T-helper 1 cell treated with Interleukin-12 subunit alpha and Interleukin-12 subunit beta and Interleukin-4 antibody, amounts not matched to agents 30 μg/mL and 1 μg/mL, for 36 hours (primary cell): Measurements from ENCODE around the gene MAL.

Source experiments
- H3K27ac Mint-ChIP-seq: one replicate; pipeline ENCODE4 v1.8.0; 2021; ENCODE audit warnings: mild to moderate bottlenecking, mixed read lengths
- H3K27me3 Mint-ChIP-seq: one replicate; pipeline ENCODE4 v1.8.0; 2021; ENCODE audit warnings: low read depth, mixed read lengths
- H3K36me3 Mint-ChIP-seq: one replicate; pipeline ENCODE4 v1.8.0; 2021; ENCODE audit warnings: low read depth, mixed read lengths
- H3K4me1 Mint-ChIP-seq: one replicate; pipeline ENCODE4 v1.8.0; 2021; ENCODE audit warnings: low read depth, mixed read lengths
- H3K4me3 Mint-ChIP-seq: one replicate; pipeline ENCODE4 v1.8.0; 2021; ENCODE audit warnings: mild to moderate bottlenecking, moderate library complexity, mixed read lengths
- H3K9me3 Mint-ChIP-seq: one replicate; pipeline ENCODE4 v1.8.0; 2021; ENCODE audit warnings: mixed read lengths

MAL gene

DNA sequence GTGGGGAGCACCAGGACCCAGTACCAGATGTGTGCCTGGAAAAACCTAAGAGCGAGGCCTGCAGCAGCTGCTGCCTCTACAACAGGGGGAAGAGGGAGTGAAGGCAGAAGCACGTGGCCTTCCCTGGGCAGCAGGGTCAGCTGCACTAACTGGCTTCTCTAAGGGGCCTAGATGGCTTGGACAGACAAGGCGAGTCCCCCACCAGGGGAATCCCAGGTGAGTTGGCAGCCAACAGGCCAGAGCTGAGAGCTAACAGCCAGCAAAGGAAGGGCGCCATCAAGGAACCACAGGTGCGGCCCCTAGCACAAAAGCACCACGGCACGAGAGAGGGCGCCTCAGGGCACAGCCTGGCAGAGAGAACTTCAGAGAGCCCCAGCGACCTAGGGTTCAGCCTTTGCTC is 19.8 kb upstream of the MAL start:
- no peak overlapping the region for H3K4me3 Mint-ChIP-seq
- peaks cover 3% of the 10 kb centered on the region for H3K4me1 Mint-ChIP-seq
- no peaks in the 10 kb centered on the region for H3K36me3 Mint-ChIP-seq
- no peak overlapping the region for H3K27ac Mint-ChIP-seq
- no peaks in the 10 kb centered on the region for H3K9me3 Mint-ChIP-seq
- H3K27me3 Mint-ChIP-seq, result peaks cover 2% of the 10 kb centered on the region

DNA sequence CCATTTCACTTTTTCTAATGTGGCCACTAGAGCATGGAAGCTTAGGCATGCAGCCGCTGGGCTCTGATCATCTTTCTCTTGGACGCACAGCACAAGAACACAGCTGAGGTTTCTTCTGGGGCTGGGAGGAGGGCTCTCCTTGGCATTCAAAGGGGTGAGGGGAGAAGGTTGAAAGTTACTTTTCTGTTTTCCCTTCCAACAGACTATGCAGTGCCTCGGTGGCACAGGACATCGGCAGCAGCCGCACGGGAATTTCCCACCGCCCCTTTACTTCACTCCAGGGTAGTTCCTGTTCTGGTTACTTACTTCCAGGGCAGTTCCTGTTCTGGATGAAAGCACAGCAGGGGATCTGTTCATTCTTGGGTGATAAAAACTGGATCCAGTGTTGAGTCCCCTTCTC is 18.9 kb upstream of the MAL start:
- H3K36me3 Mint-ChIP-seq, result no peaks in the 10 kb centered on the region
- H3K27ac Mint-ChIP-seq, result no peak overlapping the region
- H3K4me3 Mint-ChIP-seq, result no peak overlapping the region
- H3K27me3 Mint-ChIP-seq, result peaks cover 2% of the 10 kb centered on the region
- peaks cover 3% of the 10 kb centered on the region for H3K4me1 Mint-ChIP-seq
- no peaks in the 10 kb centered on the region for H3K9me3 Mint-ChIP-seq

DNA sequence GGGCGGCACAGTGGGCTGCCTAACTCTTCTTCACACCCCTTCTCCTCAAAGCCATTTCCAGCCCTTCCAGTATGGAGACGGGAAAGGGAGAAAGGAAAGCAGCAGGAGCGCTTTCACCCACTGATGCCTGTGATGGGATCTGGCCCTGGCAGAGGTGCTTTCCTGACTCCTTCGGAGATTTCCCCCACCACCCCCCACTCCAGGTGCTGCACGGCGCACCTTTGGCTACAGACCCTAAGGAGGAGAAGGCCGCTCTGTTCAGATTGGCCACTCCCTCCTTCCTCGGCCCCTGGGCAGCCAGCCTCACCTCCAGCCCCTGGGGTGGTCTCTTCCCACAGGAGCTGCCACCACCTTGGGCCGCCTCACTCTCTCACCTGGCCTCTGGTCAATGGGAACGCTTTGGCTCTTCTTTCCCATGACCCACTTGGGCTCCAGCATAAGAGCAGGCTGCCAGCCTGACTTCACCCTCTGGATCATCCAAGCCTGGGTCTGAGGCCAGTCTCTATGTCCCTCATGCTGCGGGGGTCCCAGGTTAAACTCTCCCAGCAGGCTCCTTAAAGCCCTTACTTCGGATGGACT is 18.4 kb upstream of the MAL start:
- no peak overlapping the region for H3K27ac Mint-ChIP-seq
- no peaks in the 10 kb centered on the region for H3K9me3 Mint-ChIP-seq
- no peaks in the 10 kb centered on the region for H3K36me3 Mint-ChIP-seq
- no peak overlapping the region for H3K4me3 Mint-ChIP-seq
- H3K4me1 Mint-ChIP-seq, result peaks cover 3% of the 10 kb centered on the region
- H3K27me3 Mint-ChIP-seq, result peaks cover 2% of the 10 kb centered on the region

DNA sequence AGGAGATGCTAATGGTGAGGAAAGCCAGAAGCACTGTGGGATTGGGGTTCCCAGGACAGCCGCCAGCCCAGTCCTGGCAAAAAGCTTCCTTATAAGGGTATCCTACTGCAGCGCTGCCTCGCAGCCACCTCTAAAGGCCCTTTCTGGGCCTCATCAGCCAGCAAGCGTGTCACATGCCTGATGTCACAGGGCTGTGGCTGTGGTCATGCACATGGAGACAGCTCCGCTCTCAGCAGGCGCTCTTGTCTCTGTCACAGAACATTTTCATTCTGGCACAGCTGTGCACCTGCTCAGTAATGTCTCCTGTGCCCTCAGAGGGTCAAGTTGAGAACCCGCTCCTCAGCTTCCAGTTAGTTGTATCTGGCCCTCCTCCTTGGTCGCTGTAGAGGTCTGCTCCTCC is 17.7 kb upstream of the MAL start:
- peaks cover 2% of the 10 kb centered on the region for H3K27me3 Mint-ChIP-seq
- H3K36me3 Mint-ChIP-seq, result no peaks in the 10 kb centered on the region
- peaks cover 3% of the 10 kb centered on the region for H3K4me1 Mint-ChIP-seq
- no peak overlapping the region for H3K27ac Mint-ChIP-seq
- H3K9me3 Mint-ChIP-seq, result no peaks in the 10 kb centered on the region
- no peak overlapping the region for H3K4me3 Mint-ChIP-seq

DNA sequence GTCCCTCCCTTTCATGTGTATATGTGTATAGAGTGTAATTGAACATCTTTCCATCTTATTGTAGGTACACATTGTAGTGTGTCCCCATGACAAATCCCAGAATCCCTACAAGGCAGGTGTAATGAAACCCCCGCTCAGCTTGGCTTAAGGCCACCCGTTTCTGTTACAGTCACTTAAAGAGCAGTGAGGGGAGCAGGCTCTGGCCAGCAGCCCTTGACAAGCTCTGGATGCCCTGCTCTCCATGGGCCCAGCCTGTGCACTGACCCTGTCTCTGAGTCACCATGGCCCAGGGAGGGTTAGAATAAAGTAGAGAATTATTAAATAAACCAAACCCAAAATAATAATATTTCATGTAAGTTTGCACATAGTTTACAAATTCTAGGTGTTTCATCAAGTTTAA is 17.2 kb upstream of the MAL start:
- Mint-ChIP-seq H3K27me3 (peaks cover 2% of the 10 kb centered on the region), H3K36me3 (no peaks in the 10 kb centered on the region), H3K27ac (no peak overlapping the region), H3K4me1 (peaks cover 5% of the 10 kb centered on the region), H3K4me3 (no peak overlapping the region), H3K9me3 (no peaks in the 10 kb centered on the region)

DNA sequence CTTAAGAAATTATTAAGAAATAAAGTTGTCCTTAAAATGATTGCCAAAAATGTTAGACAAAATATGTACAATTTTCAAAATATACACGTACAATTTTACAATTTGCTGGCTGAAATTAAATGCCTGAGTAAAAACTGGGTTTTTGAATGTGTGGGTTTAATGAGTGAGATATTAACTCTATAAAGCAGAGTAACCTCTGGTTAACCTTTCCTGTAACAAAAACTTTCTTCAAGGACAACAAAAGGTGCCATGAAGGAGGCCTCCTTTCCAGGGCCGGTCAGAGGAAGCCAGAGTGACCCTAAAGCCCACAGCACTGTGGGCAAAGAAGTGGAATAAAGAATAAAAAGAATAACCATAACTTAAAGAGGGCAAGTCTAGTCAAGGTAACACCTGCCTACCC is 16.5 kb upstream of the MAL start:
- no peaks in the 10 kb centered on the region for H3K9me3 Mint-ChIP-seq
- H3K27me3 Mint-ChIP-seq, result peaks cover 2% of the 10 kb centered on the region
- H3K4me3 Mint-ChIP-seq, result no peak overlapping the region
- peaks cover 6% of the 10 kb centered on the region for H3K4me1 Mint-ChIP-seq
- no peak overlapping the region for H3K27ac Mint-ChIP-seq
- H3K36me3 Mint-ChIP-seq, result no peaks in the 10 kb centered on the region

DNA sequence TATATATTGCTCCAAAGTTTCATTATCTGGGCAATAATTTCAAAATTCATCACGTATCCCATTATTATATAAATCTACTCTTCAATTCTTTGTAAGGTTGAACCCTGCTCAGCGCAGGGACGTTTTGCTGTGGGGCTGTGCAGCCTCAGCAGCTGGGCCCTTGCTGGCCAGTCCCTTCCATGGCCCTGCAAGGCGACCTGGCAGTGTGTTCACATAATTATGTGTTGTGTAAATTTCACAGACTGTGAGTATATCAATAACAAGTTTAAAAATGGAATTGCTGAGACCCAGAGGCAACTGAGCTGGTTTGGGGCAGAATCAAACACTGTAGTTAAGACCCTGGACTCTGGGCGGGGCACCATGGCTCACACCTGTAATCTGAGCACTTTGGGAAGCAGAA is 16.1 kb upstream of the MAL start:
- Mint-ChIP-seq H3K9me3 (no peaks in the 10 kb centered on the region), H3K27me3 (peaks cover 2% of the 10 kb centered on the region), H3K4me3 (no peak overlapping the region), H3K4me1 (peaks cover 5% of the 10 kb centered on the region), H3K36me3 (no peaks in the 10 kb centered on the region), H3K27ac (no peak overlapping the region)

DNA sequence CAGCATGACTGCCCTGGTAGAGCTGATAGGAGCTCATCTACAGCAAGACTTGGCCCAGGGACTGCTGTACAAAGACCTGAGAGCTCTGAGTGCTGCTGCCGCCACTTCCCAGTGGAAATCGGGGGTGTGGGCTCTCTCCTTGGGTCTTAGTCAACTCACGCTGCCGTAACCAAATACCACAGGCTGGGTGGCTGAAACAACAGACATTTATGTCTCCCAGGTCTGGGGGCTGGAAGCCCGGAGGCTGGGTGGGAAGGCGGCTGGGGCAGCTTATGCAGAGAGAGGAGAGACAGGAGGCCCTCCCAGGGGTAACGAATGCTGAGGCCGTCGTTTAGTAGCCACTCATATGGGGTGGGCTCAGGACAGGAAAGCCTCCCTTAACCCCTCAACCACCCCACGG is 15.4 kb upstream of the MAL start:
- Mint-ChIP-seq H3K27me3 (peaks cover 2% of the 10 kb centered on the region), H3K4me3 (no peak overlapping the region), H3K9me3 (no peaks in the 10 kb centered on the region), H3K4me1 (peaks cover 5% of the 10 kb centered on the region), H3K27ac (no peak overlapping the region), H3K36me3 (no peaks in the 10 kb centered on the region)

DNA sequence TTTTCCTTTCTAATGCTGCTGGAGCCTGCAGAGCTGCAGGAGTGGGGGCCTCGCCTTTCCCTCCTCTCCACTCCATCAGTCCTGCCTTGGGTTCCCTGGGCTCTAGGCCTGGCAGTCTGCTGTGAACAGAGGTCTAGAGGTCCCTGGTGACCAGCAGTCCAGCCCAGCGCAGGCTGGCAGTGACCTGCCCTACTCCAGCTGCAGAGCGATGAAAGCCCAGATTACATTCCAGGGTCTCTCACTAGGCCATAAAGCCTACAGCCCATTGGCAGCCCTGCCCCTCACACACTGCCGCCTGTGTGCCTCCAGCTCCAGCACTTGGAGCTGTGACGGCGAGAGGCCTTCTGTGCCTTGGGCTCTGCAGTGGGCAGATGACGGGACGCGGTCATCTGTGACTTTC is 14.8 kb upstream of the MAL start:
- Mint-ChIP-seq H3K27me3 (peaks cover 2% of the 10 kb centered on the region), H3K4me1 (peaks cover 9% of the 10 kb centered on the region), H3K27ac (no peak overlapping the region), H3K4me3 (no peak overlapping the region), H3K9me3 (no peaks in the 10 kb centered on the region), H3K36me3 (no peaks in the 10 kb centered on the region)

DNA sequence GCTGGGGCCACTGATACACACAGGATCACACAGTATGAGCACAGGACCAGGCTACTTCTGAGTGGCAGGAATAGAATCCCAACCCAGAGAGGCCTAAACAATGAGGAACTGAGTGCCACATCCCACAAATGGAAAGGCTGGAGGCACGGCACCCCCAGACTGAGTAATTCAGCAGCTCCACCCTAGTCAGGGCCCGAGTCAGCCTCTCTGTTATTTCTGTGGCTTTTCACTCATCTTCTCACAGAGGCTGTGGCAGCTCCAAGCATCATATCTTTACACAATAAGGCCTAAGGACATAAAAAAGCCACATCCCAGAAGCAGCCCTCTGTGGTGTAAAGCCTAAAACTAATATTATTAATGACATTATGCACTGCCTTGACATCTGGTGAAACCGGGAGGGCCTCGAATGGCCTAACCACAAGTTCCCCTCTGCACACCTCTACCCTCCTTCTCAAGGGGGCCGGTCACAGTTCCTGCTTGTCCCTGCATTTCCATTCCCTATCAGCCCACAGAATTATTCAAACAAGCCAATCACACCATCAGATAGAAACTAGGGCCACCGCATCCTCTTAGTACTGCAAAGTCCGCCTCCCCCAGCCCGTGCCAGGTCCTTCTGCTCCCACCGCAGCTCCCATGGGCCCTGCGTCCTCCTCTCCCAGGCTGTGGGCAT is 12.5 kb upstream of the MAL start:
- no peak overlapping the region for H3K4me3 Mint-ChIP-seq
- H3K36me3 Mint-ChIP-seq, result no peaks in the 10 kb centered on the region
- no peaks in the 10 kb centered on the region for H3K9me3 Mint-ChIP-seq
- H3K4me1 Mint-ChIP-seq, result peaks cover 9% of the 10 kb centered on the region
- H3K27me3 Mint-ChIP-seq, result no peaks in the 10 kb centered on the region
- H3K27ac Mint-ChIP-seq, result no peak overlapping the region

DNA sequence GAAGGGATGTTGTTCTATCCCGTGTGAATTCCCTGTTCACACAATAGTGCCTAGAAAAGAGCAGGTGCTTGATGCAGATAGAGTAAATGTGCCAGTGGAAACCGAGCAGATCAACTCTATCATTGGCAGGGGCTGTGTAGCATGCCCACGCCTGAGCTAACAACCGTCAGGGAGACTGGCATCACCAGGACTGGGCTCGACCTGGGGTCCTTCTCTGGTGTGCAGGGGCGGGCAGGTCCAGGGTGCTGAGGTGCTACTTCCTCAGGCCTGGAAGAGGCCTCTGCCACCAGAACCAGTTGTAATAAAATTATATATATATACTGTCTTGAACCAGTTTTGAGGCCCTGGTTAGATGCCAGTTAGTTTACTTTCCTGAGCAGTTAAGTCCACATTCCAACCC is 11.8 kb upstream of the MAL start:
- Mint-ChIP-seq H3K9me3 (no peaks in the 10 kb centered on the region), H3K4me1 (peaks cover 9% of the 10 kb centered on the region), H3K4me3 (no peak overlapping the region), H3K27me3 (no peaks in the 10 kb centered on the region), H3K27ac (no peak overlapping the region), H3K36me3 (no peaks in the 10 kb centered on the region)

DNA sequence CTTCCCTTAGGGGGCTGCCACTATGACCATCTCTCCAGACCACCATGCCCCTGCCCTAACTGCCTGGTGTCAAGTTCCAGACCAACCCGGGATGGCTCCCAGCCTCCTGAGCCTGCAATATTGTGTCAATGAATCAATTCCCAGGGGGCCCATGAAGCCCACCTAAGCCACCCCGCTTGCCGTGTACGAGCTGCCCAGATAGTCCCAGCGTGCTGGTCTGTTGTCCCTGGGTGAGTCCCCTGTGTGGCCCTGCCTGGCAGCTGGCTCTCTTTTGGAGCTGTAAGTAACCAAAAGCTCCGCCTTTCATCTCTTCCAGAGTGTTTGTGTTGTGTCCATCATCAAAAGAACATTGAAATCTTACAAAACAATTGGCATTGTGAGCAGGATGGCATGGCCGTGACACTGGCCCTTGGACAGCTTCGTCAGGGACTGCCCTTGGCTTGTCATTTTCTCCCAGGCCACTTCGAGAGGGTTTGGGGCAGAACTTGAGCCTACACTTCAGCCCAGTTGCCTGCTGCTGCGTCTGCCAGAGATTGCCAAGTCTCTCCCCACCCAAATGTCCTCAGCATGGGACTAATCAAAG is 11.3 kb upstream of the MAL start:
- peaks cover 11% of the 10 kb centered on the region for H3K4me1 Mint-ChIP-seq
- no peaks in the 10 kb centered on the region for H3K36me3 Mint-ChIP-seq
- H3K27ac Mint-ChIP-seq, result no peak overlapping the region
- H3K4me3 Mint-ChIP-seq, result no peak overlapping the region
- H3K27me3 Mint-ChIP-seq, result no peaks in the 10 kb centered on the region
- H3K9me3 Mint-ChIP-seq, result no peaks in the 10 kb centered on the region

DNA sequence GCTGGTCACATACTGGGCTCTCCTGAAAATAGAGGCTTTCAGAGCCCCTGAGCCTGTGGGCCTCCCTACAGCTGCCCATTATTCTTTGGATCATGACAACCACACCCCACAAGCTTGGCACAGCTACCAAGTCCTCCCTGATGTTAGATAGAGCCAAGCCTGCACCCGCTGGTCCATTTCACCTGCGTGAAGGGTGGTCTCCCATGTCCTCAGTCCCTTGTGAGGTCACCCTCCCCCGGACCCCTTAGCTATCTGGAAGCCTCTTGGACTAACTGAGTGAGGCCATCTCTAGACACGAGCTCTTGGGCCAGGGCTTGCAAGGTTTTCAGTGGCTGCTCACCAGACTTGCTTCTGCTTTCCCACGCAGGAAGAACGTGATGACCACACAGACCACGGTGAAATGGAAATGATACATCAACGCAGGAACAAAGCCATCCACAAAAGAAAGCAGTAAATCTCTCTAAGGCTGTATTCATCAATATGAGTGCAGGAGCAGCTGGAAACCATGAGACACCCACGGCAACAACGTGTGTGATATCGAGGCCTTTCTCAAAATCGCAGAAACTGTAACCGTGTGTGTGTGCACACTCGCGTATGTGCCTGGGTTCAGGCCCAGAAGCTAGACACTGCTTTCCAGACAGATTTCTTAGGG is 10.1 kb upstream of the MAL start:
- Mint-ChIP-seq H3K4me1 (peaks cover 14% of the 10 kb centered on the region), H3K4me3 (no peak overlapping the region), H3K36me3 (no peaks in the 10 kb centered on the region), H3K27ac (no peak overlapping the region), H3K9me3 (no peaks in the 10 kb centered on the region), H3K27me3 (no peaks in the 10 kb centered on the region)

DNA sequence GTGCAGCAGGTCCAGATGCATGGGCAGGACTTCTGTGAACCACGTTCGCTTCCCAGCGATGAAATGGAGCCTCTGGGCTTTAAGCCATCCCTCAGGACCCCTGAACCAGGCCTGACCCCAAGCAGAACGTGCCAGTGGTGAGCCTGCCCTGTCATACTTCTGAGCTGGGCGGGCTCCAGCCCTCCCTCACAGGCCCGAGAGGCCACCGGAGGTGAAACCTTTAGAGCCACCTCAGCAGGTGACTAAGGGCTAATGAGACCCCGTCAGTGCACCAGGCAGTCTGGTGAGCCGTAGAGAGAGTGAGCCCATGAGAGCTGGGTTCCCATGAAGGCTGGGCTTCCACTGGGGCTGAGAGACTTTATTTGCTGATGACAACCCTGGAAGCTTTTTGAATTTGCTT is 8.9 kb upstream of the MAL start:
- H3K27ac Mint-ChIP-seq, result no peak overlapping the region
- no peaks in the 10 kb centered on the region for H3K36me3 Mint-ChIP-seq
- no peak overlapping the region for H3K4me3 Mint-ChIP-seq
- peaks cover 14% of the 10 kb centered on the region for H3K4me1 Mint-ChIP-seq
- H3K9me3 Mint-ChIP-seq, result no peaks in the 10 kb centered on the region
- no peaks in the 10 kb centered on the region for H3K27me3 Mint-ChIP-seq

DNA sequence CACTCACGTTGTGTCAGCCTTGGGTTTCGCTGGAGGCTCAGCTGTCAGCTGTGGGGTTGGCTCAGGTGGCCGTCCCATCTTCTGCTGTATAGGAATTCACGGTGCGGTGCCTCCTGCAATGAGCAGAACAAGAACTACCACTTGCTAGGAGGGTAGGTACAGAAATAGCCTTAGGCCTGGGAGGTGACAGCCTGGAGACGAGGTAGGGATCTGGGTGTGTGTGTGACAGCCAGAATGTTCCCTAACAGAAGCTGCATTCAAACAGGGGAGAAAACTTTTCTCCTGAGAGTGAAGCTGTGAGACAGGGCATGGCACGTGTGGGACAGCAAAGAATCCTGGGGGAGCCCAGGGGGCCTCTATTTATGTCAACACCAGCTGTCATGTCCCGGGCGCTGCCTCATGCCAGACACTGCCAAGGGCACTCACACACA is 8.4 kb upstream of the MAL start:
- Mint-ChIP-seq H3K27ac (no peak overlapping the region), H3K4me1 (peaks cover 17% of the 10 kb centered on the region), H3K9me3 (no peaks in the 10 kb centered on the region), H3K27me3 (no peaks in the 10 kb centered on the region), H3K36me3 (no peaks in the 10 kb centered on the region), H3K4me3 (no peak overlapping the region)
